Measurements from ENCODE around the gene SLC25A13.

Gene SLC25A13

GRCh38 chr7:96233084-96233483 lies 88.8 kb downstream of the SLC25A13 start:
- H3K4me3 ChIP-seq (ENCODE audit: low read depth, low read length): no peak overlapping the region
- TF ChIP-seq CTCF (IDR thresholded peaks at IDR 0.05; ENCODE audit: insufficient read depth, low read depth, low read length, missing control alignments): no peak
- no peak for DNase-seq (ENCODE audit: low read depth)

DNA sequence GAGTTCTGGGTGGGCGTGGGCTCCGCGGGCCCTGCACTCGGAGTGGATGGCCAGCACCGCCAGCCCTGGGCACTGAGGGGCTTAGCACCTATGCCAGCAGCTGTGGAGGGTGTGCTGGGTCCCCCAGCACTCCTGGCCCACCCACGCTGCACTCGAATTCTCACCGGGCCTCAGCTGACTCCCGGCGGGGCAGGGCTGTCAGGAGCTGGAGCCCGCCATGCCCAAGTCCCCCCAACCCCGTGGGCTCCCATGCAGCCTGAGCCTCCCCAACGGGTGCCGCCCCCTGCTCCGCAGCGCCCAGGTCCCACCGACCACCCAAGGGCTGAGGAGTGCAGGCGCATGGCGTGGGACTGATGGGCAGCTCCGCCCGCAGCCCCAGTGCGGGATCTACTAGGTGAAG lies 93.1 kb downstream of the SLC25A13 start:
- DNase-seq (ENCODE audit: low read depth): no peak

DNA sequence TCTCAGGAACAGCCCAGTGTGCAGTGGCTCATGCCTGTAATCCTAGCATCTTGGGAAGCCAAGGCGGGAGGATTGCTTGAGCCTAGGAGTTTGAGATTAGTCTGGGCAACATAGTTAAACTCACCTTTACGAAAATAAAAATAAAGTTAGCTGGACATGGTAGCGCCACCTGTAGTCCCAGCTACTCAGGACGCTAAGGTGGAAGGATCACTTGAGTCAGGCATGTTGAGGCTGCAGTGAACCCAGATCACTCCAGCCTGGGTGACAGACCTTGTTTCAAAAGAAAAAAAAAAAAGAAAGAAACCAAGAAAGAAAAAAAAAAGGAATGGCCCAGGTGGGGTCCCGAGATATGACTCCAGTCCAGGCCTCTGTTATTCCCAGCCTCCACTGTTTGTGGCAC lies 96.6 kb downstream of the SLC25A13 start:
- H3K4me3 ChIP-seq (ENCODE audit: low read depth, low read length): no peak overlapping the region
- TF ChIP-seq CTCF (IDR thresholded peaks at IDR 0.05; ENCODE audit: insufficient read depth, low read depth, low read length, missing control alignments): no peak
- DNase-seq (ENCODE audit: low read depth): no peak

More for the DNA sequence above, 93.1 kb downstream of the SLC25A13 start:
- no peak for TF ChIP-seq CTCF (IDR thresholded peaks at IDR 0.05; ENCODE audit: insufficient read depth, low read depth, low read length, missing control alignments)
- no peak overlapping the region for H3K4me3 ChIP-seq (ENCODE audit: low read depth, low read length)

- DNase-seq (ENCODE audit: low read depth): no peak
- no peak for TF ChIP-seq CTCF (IDR thresholded peaks at IDR 0.05; ENCODE audit: insufficient read depth, low read depth, low read length, missing control alignments)
- no peak overlapping the region for H3K4me3 ChIP-seq (ENCODE audit: low read depth, low read length)
Measured at GRCh38 chr7:96224685-96225084, 97.2 kb downstream of the SLC25A13 start.

DNA sequence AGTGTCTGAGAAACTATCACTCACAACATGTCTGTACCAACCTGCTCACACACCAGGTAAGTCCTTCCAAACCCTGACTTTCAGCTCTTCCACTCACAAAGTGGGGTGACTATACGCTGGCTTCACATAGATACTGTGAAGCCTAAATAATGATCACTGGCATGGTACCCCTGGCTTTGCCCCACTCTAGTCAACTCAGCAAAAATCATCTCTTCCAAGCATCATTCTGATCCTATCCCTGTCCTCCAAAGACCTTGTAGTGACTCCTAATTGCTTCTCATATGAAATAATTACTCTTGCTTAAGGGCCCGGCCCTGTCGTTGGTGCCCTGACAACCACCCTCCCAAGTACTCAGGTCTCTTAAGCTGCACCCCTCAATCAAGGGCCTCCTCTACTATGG lies 97.8 kb downstream of the SLC25A13 start:
- TF ChIP-seq CTCF (IDR thresholded peaks at IDR 0.05; ENCODE audit: insufficient read depth, low read depth, low read length, missing control alignments): no peak
- no peak overlapping the region for H3K4me3 ChIP-seq (ENCODE audit: low read depth, low read length)
- no peak for DNase-seq (ENCODE audit: low read depth)

DNA sequence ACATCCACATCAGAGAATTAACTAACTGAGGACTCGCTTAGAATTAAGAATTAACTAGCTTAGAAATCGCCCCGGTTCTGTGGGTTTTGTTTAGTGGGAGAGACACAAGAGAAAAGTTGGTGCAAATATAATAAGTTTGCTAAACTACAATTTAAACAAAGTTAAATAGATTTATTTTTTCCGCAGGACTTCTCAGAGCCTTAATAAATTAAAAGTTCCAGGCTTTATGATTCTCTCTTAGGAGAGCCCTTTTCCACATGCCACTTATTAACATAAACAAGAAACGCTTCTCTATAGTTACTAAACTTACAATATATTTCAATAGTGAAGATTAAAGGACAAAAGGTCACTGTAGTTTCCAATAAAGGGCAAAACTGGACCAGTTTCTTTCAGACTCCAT lies 100.0 kb downstream of the SLC25A13 start:
- DNase-seq (ENCODE audit: low read depth): no peak
- no peak for TF ChIP-seq CTCF (IDR thresholded peaks at IDR 0.05; ENCODE audit: insufficient read depth, low read depth, low read length, missing control alignments)
- no peak overlapping the region for H3K4me3 ChIP-seq (ENCODE audit: low read depth, low read length)

DNA sequence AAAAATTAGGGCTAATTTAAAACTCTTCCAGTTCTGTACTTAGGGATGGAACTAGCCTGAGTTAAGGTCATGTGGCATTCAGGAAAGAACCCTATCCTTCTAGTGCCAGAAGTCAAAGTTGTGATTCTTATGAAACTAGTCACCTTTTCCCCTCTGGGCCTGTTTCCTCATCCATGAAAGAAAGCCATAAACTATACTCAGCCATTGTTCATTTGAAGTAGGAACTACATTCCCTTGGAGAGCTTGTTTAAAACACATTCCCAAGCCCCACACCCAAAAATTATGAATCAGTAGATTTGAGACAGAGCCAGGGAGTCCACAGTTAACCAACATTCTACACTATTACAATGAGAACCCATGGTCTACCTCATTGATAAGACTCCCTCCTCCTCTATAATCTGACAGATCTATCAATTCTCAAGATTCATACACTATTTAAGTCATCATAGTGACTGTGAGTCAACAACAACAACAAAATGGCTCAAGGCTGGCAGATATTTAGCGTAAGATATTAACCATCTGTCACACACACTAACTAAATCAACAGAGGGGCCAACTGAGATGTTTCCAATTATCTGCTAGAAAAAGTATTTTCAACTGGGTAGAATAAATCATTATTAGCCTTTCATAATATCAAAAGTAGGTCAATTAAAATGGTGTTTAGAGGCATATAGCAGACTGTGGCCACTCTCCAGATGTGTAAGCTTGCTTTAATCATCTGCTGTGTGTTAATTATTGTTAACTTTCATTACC lies 102.3 kb downstream of the SLC25A13 start:
- no peak for TF ChIP-seq CTCF (IDR thresholded peaks at IDR 0.05; ENCODE audit: insufficient read depth, low read depth, low read length, missing control alignments)
- no peak overlapping the region for H3K4me3 ChIP-seq (ENCODE audit: low read depth, low read length)
- DNase-seq (ENCODE audit: low read depth): no peak
